Smooth muscle cell (in vitro differentiated cells): ENCODE data around the gene SHISA9. TPM values are rescaled to one million over a fixed set of nuclear protein-coding genes. Genes with fewer than 3 reads are reported as not detected.

ENCODE experiments used
- DNase-seq: peaks from one replicate; lab custom pipeline; 2025; ENCODE audit not compliant: unreplicated experiment; lab: John Stamatoyannopoulos, UW
- H2AFZ ChIP-seq: fragments of 200-600 bp; sonication (generic); 2 replicates; pipeline ENCODE4 v1.6.0; 2016; ENCODE audit warnings: antibody characterized with exemption, low read depth, mild to moderate bottlenecking
- H3F3A ChIP-seq: fragments of 200-600 bp; sonication (generic); 2 replicates; pipeline ENCODE4 v1.6.0; 2017; ENCODE audit warnings: antibody characterized with exemption, low read depth
- H3K27ac ChIP-seq: fragments of 200-600 bp; sonication (generic); 2 replicates; pipeline ENCODE4 v1.5.1; 2016; ENCODE audit warnings: low read depth, mild to moderate bottlenecking
- H3K27me3 ChIP-seq: fragments of 200-600 bp; sonication (generic); 2 replicates; pipeline ENCODE4 v1.6.1; 2016; ENCODE audit warnings: low read depth, mild to moderate bottlenecking
- H3K36me3 ChIP-seq: fragments of 200-600 bp; sonication (generic); 2 replicates; pipeline ENCODE4 v1.5.1; 2016; ENCODE audit warnings: low read depth
- H3K4me1 ChIP-seq: fragments of 200-600 bp; sonication (generic); 2 replicates; pipeline ENCODE4 v1.5.1; 2016; ENCODE audit warnings: low read depth
- H3K4me2 ChIP-seq: fragments of 200-600 bp; sonication (generic); 2 replicates; pipeline ENCODE4 v1.6.0; 2016; ENCODE audit warnings: mild to moderate bottlenecking
- H3K4me3 ChIP-seq: fragments of 200-600 bp; sonication (generic); 2 replicates; pipeline ENCODE4 v1.5.1; 2016; ENCODE audit warnings: mild to moderate bottlenecking
- H3K79me2 ChIP-seq: fragments of 200-600 bp; sonication (generic); 2 replicates; pipeline ENCODE4 v1.6.0; 2016; ENCODE audit warnings: low read depth, mild to moderate bottlenecking
- H3K9ac ChIP-seq: fragments of 200-600 bp; sonication (generic); 2 replicates; pipeline ENCODE4 v1.6.0; 2016; ENCODE audit warnings: low read depth
- H3K9me3 ChIP-seq: fragments of 200-600 bp; sonication (generic); replicated peaks from 2 replicates; pipeline ENCODE4 v1.5.1; 2016; ENCODE audit warnings: low read depth
- H4K20me1 ChIP-seq: fragments of 200-600 bp; sonication (generic); 2 replicates; pipeline ENCODE4 v1.6.0; 2016; ENCODE audit warnings: low read depth
- CTCF ChIP-seq: fragments of 200-600 bp; sonication (generic); IDR thresholded peaks from 2 replicates; pipeline ENCODE4 v1.5.1; 2017; ENCODE audit warnings: borderline replicate concordance, mild to moderate bottlenecking, antibody characterized with exemption; ENCODE audit not compliant: insufficient read depth, poor library complexity, severe bottlenecking
- WGBS: methylation state at CpG from one replicate; pipeline ENCODE4 v1.1.7; 2016; ENCODE audit warnings: low lambda C conversion rate; 5-methylcytosine and 5-hydroxymethylcytosine counted together
- polyA plus RNA-seq: library from polyadenylated mRNA; unstranded; fragments of >200 nt; fragmentation: Nextera tagmentation; extraction: Ambion mirVana; gene quantifications from 2 replicates; pipeline ENCODE4 v1.2.1, GENCODE V29; 2016
- total RNA-seq: library from RNA; depleted of rRNA; stranded (reverse); fragments of >200 nt; gene quantifications from 2 replicates; pipeline ENCODE4 v1.2.3, GENCODE V29; 2014

SHISA9 gene
- total and polyA plus RNA-seq, 2 experiments from 2014 or later: 0.09 TPM; not detected in 1

GRCh38 chr16:13264749-13265552 is 363.6 kb downstream of the SHISA9 start:
- Histone ChIP-seq H4K20me1 (no peaks in the 10 kb centered on the region), H3K27me3 (peaks cover 9% of the 10 kb centered on the region), H3K9me3 (no peaks in the 10 kb centered on the region), H3K27ac (no peak overlapping the region), H3K4me3 (no peak overlapping the region), H3K4me2 (no peak overlapping the region), H3K9ac (no peak overlapping the region), H3K4me1 (no peaks in the 10 kb centered on the region), H3K79me2 (no peaks in the 10 kb centered on the region), H2AFZ (no peak overlapping the region), H3K36me3 (no peaks in the 10 kb centered on the region), H3F3A (no peaks in the 10 kb centered on the region)
- no peak for DNase-seq
- 45% methylated on average over 3 of the region's 4 CpGs for WGBS
- TF ChIP-seq CTCF: no peak

DNA sequence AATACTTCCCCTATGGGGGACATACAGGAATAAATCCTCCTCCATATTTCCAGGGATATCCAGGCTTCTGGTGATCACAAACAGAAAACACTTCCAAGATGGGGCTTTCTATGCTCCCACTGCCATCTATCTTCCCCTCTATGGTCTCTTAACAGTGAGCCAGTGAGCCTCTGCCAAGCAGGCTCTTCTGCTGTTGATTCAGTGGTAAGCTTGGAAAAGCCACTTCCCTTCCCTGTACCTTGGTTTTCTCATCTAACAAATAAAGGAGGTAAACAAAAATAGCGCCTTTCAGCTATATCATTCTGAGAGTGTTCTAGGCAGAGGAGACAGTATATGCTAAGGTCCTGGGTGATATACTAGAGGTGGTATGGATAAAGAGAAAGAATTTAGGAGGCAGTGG is 368.0 kb downstream of the SHISA9 start:
- WGBS: 96% methylated on average over 1 of the region's 1 CpG
- Histone ChIP-seq H3K36me3 (no peaks in the 10 kb centered on the region), H3K27ac (no peak overlapping the region)

GRCh38 chr16:13269905-13270528 is 368.6 kb downstream of the SHISA9 start:
- Histone ChIP-seq H3K9ac (no peak overlapping the region), H3K9me3 (no peaks in the 10 kb centered on the region), H3F3A (no peaks in the 10 kb centered on the region), H3K4me3 (no peak overlapping the region), H4K20me1 (no peaks in the 10 kb centered on the region), H3K27ac (no peak overlapping the region), H3K4me2 (no peak overlapping the region), H3K4me1 (no peaks in the 10 kb centered on the region), H3K36me3 (no peaks in the 10 kb centered on the region), H2AFZ (no peak overlapping the region), H3K27me3 (peaks cover 9% of the 10 kb centered on the region), H3K79me2 (no peaks in the 10 kb centered on the region)
- no peak for DNase-seq
- 84% methylated on average over 5 of the region's 5 CpGs for WGBS
- no peak for TF ChIP-seq CTCF

More for the DNA sequence above, 368.0 kb downstream of the SHISA9 start:
- H3F3A ChIP-seq: no peaks in the 10 kb centered on the region
- peaks cover 9% of the 10 kb centered on the region for H3K27me3 ChIP-seq
- no peak for DNase-seq
- no peak overlapping the region for H3K9ac ChIP-seq
- H3K4me2 ChIP-seq: no peak overlapping the region
- H3K4me3 ChIP-seq: no peak overlapping the region
- no peaks in the 10 kb centered on the region for H4K20me1 ChIP-seq
- TF ChIP-seq CTCF: no peak
- H2AFZ ChIP-seq: no peak overlapping the region
- no peaks in the 10 kb centered on the region for H3K79me2 ChIP-seq
- no peaks in the 10 kb centered on the region for H3K4me1 ChIP-seq
- H3K9me3 ChIP-seq: no peaks in the 10 kb centered on the region

DNA sequence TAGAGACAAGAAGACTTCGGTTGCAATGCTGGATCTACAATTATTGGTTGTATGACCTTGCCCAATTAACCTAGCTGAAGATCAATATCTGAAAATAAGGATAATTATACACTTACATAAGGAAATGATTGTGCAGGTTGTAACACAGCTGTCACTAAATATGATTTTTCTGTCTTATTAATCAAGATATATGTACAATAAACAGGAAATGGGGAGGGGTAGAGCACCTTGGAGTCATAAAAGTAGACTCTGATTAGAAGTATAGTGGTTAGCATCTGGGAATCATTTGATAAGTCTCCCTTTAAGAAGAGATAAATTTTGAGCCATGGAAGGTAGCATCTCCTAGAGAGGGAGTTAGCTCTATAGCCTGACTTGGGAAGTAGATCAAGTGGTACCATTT is 369.2 kb downstream of the SHISA9 start:
- 95% methylated on average over 1 of the region's 1 CpG for WGBS
- DNase-seq: no peak
- H3K27ac ChIP-seq: no peak overlapping the region

More for the DNA sequence above, 369.2 kb downstream of the SHISA9 start:
- Histone ChIP-seq H3K4me3 (no peak overlapping the region), H3K79me2 (no peaks in the 10 kb centered on the region), H3K4me1 (no peaks in the 10 kb centered on the region), H3F3A (no peaks in the 10 kb centered on the region), H3K4me2 (no peak overlapping the region), H3K9ac (no peak overlapping the region), H3K27me3 (peaks cover 6% of the 10 kb centered on the region), H3K36me3 (no peaks in the 10 kb centered on the region), H4K20me1 (no peaks in the 10 kb centered on the region), H3K9me3 (no peaks in the 10 kb centered on the region), H2AFZ (no peak overlapping the region)
- TF ChIP-seq CTCF: no peak
